HG03378 (cell line): Measurements from ENCODE around the gene IL1B.

Source experiments
- ATAC-seq: cut with Tn5 transposase; IDR thresholded peaks from one replicate; pipeline ENCODE4 v1.9.1; 2021; ENCODE audit warnings: mild to moderate bottlenecking, moderate library complexity; ENCODE audit not compliant: unreplicated experiment

IL1B gene

GRCh38 chr2:112811276-112811831 lies 25.2 kb downstream of the IL1B start:
- no peak for ATAC-seq

GRCh38 chr2:112809112-112809511 lies 27.5 kb downstream of the IL1B start:
- ATAC-seq, result no peak

- no peak for ATAC-seq
Measured at GRCh38 chr2:112807233-112807807, 29.3 kb downstream of the IL1B start.

GRCh38 chr2:112805542-112805941 lies 31.0 kb downstream of the IL1B start:
- peak; percentile 62 for ATAC-seq

GRCh38 chr2:112803691-112804521 lies 32.7 kb downstream of the IL1B start:
- ATAC-seq, result peak; percentile 51

GRCh38 chr2:112800881-112801583 lies 35.5 kb downstream of the IL1B start:
- ATAC-seq, result no peak

- ATAC-seq, result no peak
Measured at GRCh38 chr2:112798979-112799975, 37.3 kb downstream of the IL1B start.

GRCh38 chr2:112796486-112796885 lies 40.1 kb downstream of the IL1B start:
- ATAC-seq, result no peak

- no peak for ATAC-seq
Measured at GRCh38 chr2:112795774-112796173, 40.8 kb downstream of the IL1B start.

GRCh38 chr2:112794841-112795240 lies 41.7 kb downstream of the IL1B start:
- no peak for ATAC-seq

- ATAC-seq, result peak; percentile 77
Measured at GRCh38 chr2:112794131-112794733, 42.3 kb downstream of the IL1B start.

GRCh38 chr2:112793449-112793978 lies 43.1 kb downstream of the IL1B start:
- no peak for ATAC-seq

- ATAC-seq, result no peak
Measured at GRCh38 chr2:112792419-112792818, 44.2 kb downstream of the IL1B start.

- ATAC-seq, result no peak
Measured at GRCh38 chr2:112791693-112792230, 44.8 kb downstream of the IL1B start.

- ATAC-seq, result no peak
Measured at GRCh38 chr2:112791019-112791418, 45.6 kb downstream of the IL1B start.

- no peak for ATAC-seq
Measured at GRCh38 chr2:112790305-112790704, 46.3 kb downstream of the IL1B start.

GRCh38 chr2:112789186-112789585 lies 47.4 kb downstream of the IL1B start:
- ATAC-seq, result no peak

GRCh38 chr2:112788653-112789052 lies 47.9 kb downstream of the IL1B start:
- no peak for ATAC-seq

- ATAC-seq, result no peak
Measured at GRCh38 chr2:112787729-112788393, 48.7 kb downstream of the IL1B start.
